ENCODE measurements around the gene PHLDA3.

DNA sequence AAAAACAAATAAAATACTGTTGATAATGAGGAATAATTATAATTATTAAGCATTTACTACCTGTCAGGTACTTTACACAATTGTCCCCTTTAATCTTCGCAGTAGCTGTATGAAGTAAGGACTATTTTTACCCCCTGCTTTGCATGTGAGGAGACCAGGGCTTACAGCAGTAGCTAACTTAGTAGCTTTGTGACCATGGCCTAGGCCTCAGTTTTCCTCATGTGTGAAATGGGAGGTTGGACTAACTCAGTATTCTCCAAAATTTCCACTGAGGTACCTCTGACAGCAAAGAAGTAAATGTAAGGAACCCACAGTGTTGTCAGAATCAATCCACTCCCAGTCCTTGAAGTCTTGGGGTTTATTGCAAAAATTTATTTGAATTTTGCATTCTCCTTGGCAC is 41.7 kb upstream of the PHLDA3 start:
- no peak for TF ChIP-seq CTCF (IDR thresholded peaks at IDR 0.05; ENCODE audit: low read length)
- TF ChIP-seq EZH2 (optimal IDR thresholded peaks at IDR 0.05; ENCODE audit: low read depth, low read length) = no peak
- no peak for TF ChIP-seq EZH2phosphoT487 (IDR thresholded peaks at IDR 0.05; ENCODE audit: low read length)

Measured in MM.1S (cell line).